B cell (primary cell): Measurements from ENCODE around the gene C1orf74. TPM values are rescaled to one million over a fixed set of nuclear protein-coding genes. Genes with fewer than 3 reads are reported as not detected.

Experiments
- ATAC-seq: fragments of 200-7000 bp; cut with Tn5 transposase; one replicate; pipeline ENCODE4 v1.10.0; 2021; ENCODE audit warnings: low read depth, mild to moderate bottlenecking, moderate number of reproducible peaks, moderate library complexity
- CTCF ChIA-PET: fragments of 350-600 bp; sonication (Branson Sonifier 250); formaldehyde crosslinking; loops from one replicate; lab custom pipeline; 2021; ENCODE audit warnings: antibody characterized with exemption, inconsistent platforms; lab: Charles Lee
- POLR2A ChIA-PET: fragments of 350-600 bp; sonication (Branson Sonifier 250); formaldehyde crosslinking; loops from one replicate; lab custom pipeline; 2021; ENCODE audit warnings: antibody characterized with exemption; lab: Charles Lee
- DNase-seq: peaks from one replicate; pipeline ENCODE4 v3.0.0; 2013
- H2AFZ ChIP-seq: 2 replicates; pipeline ENCODE4 v1.6.1; 2012; ENCODE audit warnings: mild to moderate bottlenecking, low read depth, low read length; ENCODE audit not compliant: insufficient read depth, poor library complexity, severe bottlenecking
- H3K27ac ChIP-seq, 2 donors: 1 replicate in 1 of 2; 2 replicates in 1 of 2; pipeline ENCODE4 v1.5.1; 2012 to 2013; ENCODE audit warnings: low read length in 2 of 2, mild to moderate bottlenecking in 2 of 2, moderate library complexity in 1 of 2
- H3K27me3 ChIP-seq, 4 experiments: fragments of 200-600 bp in 1 of 4; sonication (generic) in 1 of 4; replicated peaks in 1 of 4; 1 replicate in 2 of 4; 2 replicates in 2 of 4; pipeline versions ENCODE4 v1.6.1 to v1.7.0; 2013 to 2016; ENCODE audit warnings: low read length in 3 of 4, mild to moderate bottlenecking in 2 of 4, mixed read lengths in 1 of 4, moderate library complexity in 1 of 4; ENCODE audit not compliant: insufficient read depth in 4 of 4, control insufficient read depth in 3 of 4; ENCODE audit errors: control extremely low read depth in 1 of 4
- H3K36me3 ChIP-seq, 2 experiments: replicated peaks in 1 of 2; 1 replicate in 1 of 2; 2 replicates in 1 of 2; pipeline versions ENCODE4 v1.6.1 to v1.7.1; 2013; ENCODE audit warnings: low read length in 1 of 2; ENCODE audit not compliant: insufficient read depth in 2 of 2, control insufficient read depth in 1 of 2; ENCODE audit errors: control extremely low read depth in 1 of 2, extremely low read depth in 1 of 2
- H3K4me1 ChIP-seq, 2 donors: fragments of 200-600 bp in 1 of 2; sonication (generic) in 1 of 2; 1 replicate in 1 of 2; 2 replicates in 1 of 2; pipeline versions ENCODE4 v1.5.1 to v1.6.1; 2013 to 2017; ENCODE audit warnings: low read length in 2 of 2; ENCODE audit not compliant: control insufficient read depth in 2 of 2, insufficient read depth in 2 of 2
- H3K4me2 ChIP-seq: replicated peaks from 2 replicates; pipeline ENCODE3; 2012; ENCODE audit warnings: mild to moderate bottlenecking, low read depth, low read length; ENCODE audit not compliant: poor library complexity, severe bottlenecking
- H3K4me3 ChIP-seq, 5 experiments: fragments of 200-600 bp in 1 of 5; sonication (generic) in 1 of 5; 1 replicate in 3 of 5; 2 replicates in 2 of 5; pipeline versions ENCODE4 v1.5.1 to v1.7.0; 2011 to 2016; ENCODE audit warnings: low read length in 4 of 5, mild to moderate bottlenecking in 4 of 5, low read depth in 2 of 5, control low read depth in 1 of 5, moderate library complexity in 1 of 5; ENCODE audit not compliant: insufficient read depth in 1 of 5; ENCODE audit errors: control extremely low read depth in 1 of 5, extremely low read depth in 1 of 5
- H3K79me2 ChIP-seq: fragments of 200-600 bp; sonication (generic); one replicate; pipeline ENCODE4 v1.6.0; 2016; ENCODE audit warnings: low read length; ENCODE audit not compliant: control insufficient read depth, insufficient read depth
- H3K9ac ChIP-seq: fragments of 200-600 bp; sonication (generic); 2 replicates; pipeline ENCODE4 v1.6.1; 2017; ENCODE audit warnings: mild to moderate bottlenecking, low read length, moderate library complexity
- H3K9me3 ChIP-seq, 3 donors: one replicate each; pipeline versions ENCODE4 v1.6.1 to v1.7.1; 2013; ENCODE audit warnings: low read length in 2 of 3; ENCODE audit not compliant: control insufficient read depth in 2 of 3, insufficient read depth in 1 of 3; ENCODE audit errors: control extremely low read depth in 1 of 3
- H4K20me1 ChIP-seq: 2 replicates; pipeline ENCODE4 v1.6.0; 2012; ENCODE audit warnings: mild to moderate bottlenecking, low read length; ENCODE audit not compliant: insufficient read depth, control insufficient read depth, poor library complexity, severe bottlenecking
- H3K27ac Mint-ChIP-seq: one replicate; pipeline ENCODE4 v1.8.0; 2021; ENCODE audit warnings: mixed read lengths
- H3K27me3 Mint-ChIP-seq: one replicate; pipeline ENCODE4 v1.8.0; 2021; ENCODE audit warnings: mixed read lengths
- H3K4me1 Mint-ChIP-seq: one replicate; pipeline ENCODE4 v1.8.0; 2021; ENCODE audit warnings: mixed read lengths
- H3K4me3 Mint-ChIP-seq: one replicate; pipeline ENCODE4 v1.8.0; 2021; ENCODE audit warnings: mixed read lengths
- H3K9me3 Mint-ChIP-seq: one replicate; pipeline ENCODE4 v1.8.0; 2022; ENCODE audit warnings: mixed read lengths; ENCODE audit not compliant: insufficient read depth
- EZH2 ChIP-seq: IDR thresholded peaks from 2 replicates; pipeline ENCODE4 v1.6.1; 2012; ENCODE audit warnings: borderline replicate concordance, low read depth, mild to moderate bottlenecking, moderate library complexity, low read length; ENCODE audit not compliant: insufficient read depth, poor library complexity, severe bottlenecking
- WGBS: methylation state at CpG from one replicate; pipeline ENCODE4 v1.1.5; 2013; ENCODE audit warnings: missing lambda C conversion rate; ENCODE audit not compliant: insufficient coverage; 5-methylcytosine and 5-hydroxymethylcytosine counted together
- intact Hi-C: fragments of 100-400 bp; cut with micrococcal nuclease; formaldehyde crosslinking; loops from one replicate; pipeline ENCODE4 v1.10.0; 2022
- polyA plus RNA-seq: library from polyadenylated mRNA; depleted of rRNA; stranded (reverse); fragments of >200 nt; gene quantifications from 2 replicates; pipeline ENCODE4 v1.2.3, GENCODE V29; 2012
- total RNA-seq, 2 donors: library from RNA; stranded (reverse); fragments of 120-200 nt in 1 of 2; gene quantifications; 1 replicate in 1 of 2; 2 replicates in 1 of 2; pipeline versions ENCODE4 v1.2.3 to v1.2.4, GENCODE V29; 2013 to 2022
- TF ChIP-seq, protein P1 (sequence below): fragments of 200-600 bp; IDR thresholded peaks from one replicate; pipeline ENCODE4 v1.8.0; 2022; ENCODE audit warnings: antibody characterized with exemption, mild to moderate bottlenecking

C1orf74 gene
- total and polyA plus RNA-seq, 2 donors (not counting 1 experiment from before 2014, with no cell fraction given) = 0.49 to 3.4 TPM

DNA sequence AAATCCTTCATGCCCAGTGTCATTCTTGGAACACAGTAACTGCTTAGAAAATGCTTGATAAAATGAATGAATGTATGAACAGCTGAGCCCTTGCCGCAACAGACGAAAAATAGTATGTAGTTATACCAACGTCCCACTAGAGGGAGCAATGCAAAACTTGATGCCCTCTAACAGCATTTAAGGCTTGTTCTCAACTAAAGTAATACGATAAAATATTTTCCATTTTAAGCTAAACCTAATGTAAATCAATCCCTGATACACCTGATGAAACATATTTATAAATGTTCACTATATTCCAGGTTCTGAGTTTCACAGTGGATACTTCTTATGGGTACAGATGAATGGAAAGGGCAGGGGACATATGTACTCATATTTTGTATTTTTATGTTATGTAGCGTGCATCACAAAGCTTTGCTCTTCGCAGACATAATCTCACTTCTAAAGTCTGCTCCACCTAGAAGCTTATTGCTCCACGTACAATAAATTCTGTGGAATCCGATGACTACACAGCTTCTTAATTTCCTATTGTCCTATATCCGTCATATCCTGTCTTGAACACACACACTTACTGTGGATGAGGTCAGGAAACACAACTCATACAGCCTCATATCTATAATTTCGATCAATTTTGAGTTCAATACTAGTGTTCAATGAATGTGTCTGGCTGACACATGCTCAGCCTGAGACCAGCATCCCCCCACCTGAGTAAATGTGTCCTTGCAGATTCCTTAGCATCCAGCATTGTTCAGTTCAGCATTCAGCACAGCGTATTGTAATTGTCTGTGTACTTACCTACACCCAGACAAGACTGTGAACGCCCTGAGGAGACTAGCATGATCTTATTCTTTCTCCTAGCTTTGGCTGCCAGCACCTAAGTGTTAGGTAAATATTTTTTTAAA is 39.0 kb upstream of the C1orf74 start:
- Mint-ChIP-seq H3K27me3 (peaks cover 35% of the 10 kb centered on the region), H3K27ac (no peak overlapping the region), H3K4me1 (peaks cover 16% of the 10 kb centered on the region), H3K4me3 (no peak overlapping the region), H3K9me3 (no peaks in the 10 kb centered on the region)
- peak overlapping the region; percentile 16 for H2AFZ ChIP-seq
- H3K4me3 ChIP-seq = no peak overlapping the region
- H3K4me1 ChIP-seq = peaks cover 3 to 7% of the 10 kb centered on the region in 2 donors
- no peak for TF ChIP-seq EZH2
- TF ChIP-seq, protein P1, sequence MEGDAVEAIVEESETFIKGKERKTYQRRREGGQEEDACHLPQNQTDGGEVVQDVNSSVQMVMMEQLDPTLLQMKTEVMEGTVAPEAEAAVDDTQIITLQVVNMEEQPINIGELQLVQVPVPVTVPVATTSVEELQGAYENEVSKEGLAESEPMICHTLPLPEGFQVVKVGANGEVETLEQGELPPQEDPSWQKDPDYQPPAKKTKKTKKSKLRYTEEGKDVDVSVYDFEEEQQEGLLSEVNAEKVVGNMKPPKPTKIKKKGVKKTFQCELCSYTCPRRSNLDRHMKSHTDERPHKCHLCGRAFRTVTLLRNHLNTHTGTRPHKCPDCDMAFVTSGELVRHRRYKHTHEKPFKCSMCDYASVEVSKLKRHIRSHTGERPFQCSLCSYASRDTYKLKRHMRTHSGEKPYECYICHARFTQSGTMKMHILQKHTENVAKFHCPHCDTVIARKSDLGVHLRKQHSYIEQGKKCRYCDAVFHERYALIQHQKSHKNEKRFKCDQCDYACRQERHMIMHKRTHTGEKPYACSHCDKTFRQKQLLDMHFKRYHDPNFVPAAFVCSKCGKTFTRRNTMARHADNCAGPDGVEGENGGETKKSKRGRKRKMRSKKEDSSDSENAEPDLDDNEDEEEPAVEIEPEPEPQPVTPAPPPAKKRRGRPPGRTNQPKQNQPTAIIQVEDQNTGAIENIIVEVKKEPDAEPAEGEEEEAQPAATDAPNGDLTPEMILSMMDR = peak; percentile 97
- no peaks in the 10 kb centered on the region for H3K36me3 ChIP-seq
- H3K9me3 ChIP-seq = no peaks in the 10 kb centered on the region
- intact Hi-C loops = loop anchor here (1.0 kb wide), 1 partner anchor 488 kb away; no protein-coding TSS in a partner anchor
- H3K27ac ChIP-seq = no peak overlapping the region
- WGBS = 93% methylated on average over 4 of the region's 12 CpGs
- H3K9ac ChIP-seq = no peak overlapping the region
- peaks cover 6% of the 10 kb centered on the region for H3K79me2 ChIP-seq
- DNase-seq (peak; percentile 69), ATAC-seq (peak; percentile 35)
- ChIA-PET CTCF (interaction anchor here (0.6 to 3.9 kb wide), 34 partner anchors 8 to 1560 kb away, joined by 3 to 45 read pairs (median 5); partner anchors contain the start of genes C1orf74, HSD11B1 and IRF6), POLR2A (no interaction called here)
- H3K4me2 ChIP-seq = no peak overlapping the region
- peaks cover 0 to 23% (median 13%) of the 10 kb centered on the region in 4 experiments for H3K27me3 ChIP-seq
- H4K20me1 ChIP-seq = no peaks in the 10 kb centered on the region

DNA sequence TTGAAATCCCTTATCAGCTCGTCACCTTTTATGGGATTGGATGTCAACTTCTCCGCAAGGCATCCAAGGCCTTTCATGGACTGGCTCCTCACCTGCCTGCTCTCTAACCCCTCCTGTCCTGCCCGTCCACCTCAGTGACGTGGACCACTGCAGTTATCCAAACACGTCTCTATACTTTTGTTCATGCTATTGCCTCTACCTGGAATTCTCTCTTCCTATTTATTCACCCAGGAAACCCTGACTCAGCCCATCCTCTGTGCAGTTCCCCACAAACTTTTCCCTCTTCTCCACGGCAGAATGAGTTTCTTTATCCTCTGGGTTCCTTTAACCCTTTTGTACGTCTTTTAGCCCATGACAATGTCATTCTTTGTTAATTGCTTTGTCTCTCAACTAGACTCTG is 38.3 kb upstream of the C1orf74 start:
- Mint-ChIP-seq H3K4me3 (no peak overlapping the region), H3K27ac (no peak overlapping the region), H3K27me3 (peaks cover 37% of the 10 kb centered on the region), H3K9me3 (no peaks in the 10 kb centered on the region), H3K4me1 (peaks cover 11% of the 10 kb centered on the region)
- peaks cover 3 to 6% of the 10 kb centered on the region in 2 donors for H3K4me1 ChIP-seq
- intact Hi-C loops = loop anchor here (1.0 kb wide), 1 partner anchor 489 kb away; no protein-coding TSS in a partner anchor
- H3K36me3 ChIP-seq = no peaks in the 10 kb centered on the region
- H3K4me3 ChIP-seq = no peak overlapping the region
- no peaks in the 10 kb centered on the region for H3K79me2 ChIP-seq
- POLR2A ChIA-PET = no interaction called here
- CTCF ChIA-PET = interaction anchor here (0.6 to 3.9 kb wide), 29 partner anchors 9 to 1560 kb away, joined by 3 to 45 read pairs (median 5); partner anchors contain the start of genes C1orf74 and IRF6
- ATAC-seq (no peak), DNase-seq (no peak)
- peak overlapping the region; percentile 16 for H2AFZ ChIP-seq
- TF ChIP-seq, protein P1 = no peak
- TF ChIP-seq EZH2 = no peak
- 79% methylated on average over 6 of the region's 7 CpGs for WGBS
- H4K20me1 ChIP-seq = no peaks in the 10 kb centered on the region
- H3K27me3 ChIP-seq = peaks cover 0 to 23% (median 13%) of the 10 kb centered on the region in 4 experiments
- H3K9me3 ChIP-seq = no peaks in the 10 kb centered on the region
- H3K27ac ChIP-seq = no peak overlapping the region
- H3K4me2 ChIP-seq = no peak overlapping the region
- no peak overlapping the region for H3K9ac ChIP-seq
